Brain microvascular endothelial cell (primary cell): ENCODE measurements around the gene TMEM132D.

Source experiments
- DNase-seq: peaks from one replicate; pipeline ENCODE4 v3.0.0-alpha.2; 2020
- H3K27ac ChIP-seq: fragments of 250-450 bp; sonication (Bioruptor Pico); 2 replicates; pipeline ENCODE4 v1.5.1; 2020; ENCODE audit warnings: mild to moderate bottlenecking, moderate library complexity
- H3K27me3 ChIP-seq: fragments of 250-450 bp; sonication (Bioruptor Pico); replicated peaks from 2 replicates; pipeline ENCODE4 v1.5.1; 2020; ENCODE audit warnings: mild to moderate bottlenecking
- H3K36me3 ChIP-seq: fragments of 250-450 bp; sonication (Bioruptor Pico); replicated peaks from 2 replicates; pipeline ENCODE4 v1.5.1; 2020; ENCODE audit warnings: mild to moderate bottlenecking
- H3K4me3 ChIP-seq: 2 replicates; pipeline ENCODE4 v1.5.1; 2011; ENCODE audit warnings: low read depth, mild to moderate bottlenecking, control low read depth, low read length, moderate library complexity
- in situ Hi-C: cut with HindIII; loops from 2 replicates; pipeline ENCODE4 v1.10.0; 2017; ENCODE audit warnings: low sequenced_read_pairs, low pct_ligation_motif_present
- TF ChIP-seq, protein P1 (sequence below): IDR thresholded peaks from 2 replicates; pipeline ENCODE4 v1.5.1; 2011; ENCODE audit warnings: low read depth, mild to moderate bottlenecking, moderate library complexity, low read length, control low read depth, inconsistent platforms; ENCODE audit errors: missing control alignments

Gene TMEM132D

DNA sequence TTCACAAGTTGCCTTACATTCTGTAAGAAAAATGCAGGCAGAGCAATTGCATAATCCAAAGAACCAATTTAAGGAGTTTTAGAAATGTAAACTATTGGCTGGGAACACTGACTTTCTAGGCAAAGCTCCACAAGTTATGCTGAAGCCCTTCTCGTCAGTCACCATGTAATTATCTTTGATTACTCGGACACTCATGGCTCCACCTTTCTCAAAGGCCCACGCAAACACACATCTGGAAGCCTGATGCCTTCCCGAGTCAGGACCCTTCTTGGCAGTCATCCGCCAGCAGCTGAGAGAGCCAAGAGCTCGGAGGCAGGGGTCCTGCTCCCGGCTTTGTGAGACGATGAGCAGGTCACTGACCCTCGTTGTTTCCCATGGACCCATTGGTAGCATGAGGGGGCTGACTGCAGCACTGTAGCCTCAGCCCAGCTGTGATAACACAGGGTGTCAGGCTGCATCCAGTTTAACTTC is 202.2 kb downstream of the TMEM132D start:
- Histone ChIP-seq H3K4me3 (no peak overlapping the region), H3K27me3 (no peaks in the 10 kb centered on the region), H3K36me3 (no peaks in the 10 kb centered on the region), H3K27ac (no peak overlapping the region)
- in situ Hi-C loops = no loop called here
- DNase-seq = no peak
- TF ChIP-seq, protein P1, sequence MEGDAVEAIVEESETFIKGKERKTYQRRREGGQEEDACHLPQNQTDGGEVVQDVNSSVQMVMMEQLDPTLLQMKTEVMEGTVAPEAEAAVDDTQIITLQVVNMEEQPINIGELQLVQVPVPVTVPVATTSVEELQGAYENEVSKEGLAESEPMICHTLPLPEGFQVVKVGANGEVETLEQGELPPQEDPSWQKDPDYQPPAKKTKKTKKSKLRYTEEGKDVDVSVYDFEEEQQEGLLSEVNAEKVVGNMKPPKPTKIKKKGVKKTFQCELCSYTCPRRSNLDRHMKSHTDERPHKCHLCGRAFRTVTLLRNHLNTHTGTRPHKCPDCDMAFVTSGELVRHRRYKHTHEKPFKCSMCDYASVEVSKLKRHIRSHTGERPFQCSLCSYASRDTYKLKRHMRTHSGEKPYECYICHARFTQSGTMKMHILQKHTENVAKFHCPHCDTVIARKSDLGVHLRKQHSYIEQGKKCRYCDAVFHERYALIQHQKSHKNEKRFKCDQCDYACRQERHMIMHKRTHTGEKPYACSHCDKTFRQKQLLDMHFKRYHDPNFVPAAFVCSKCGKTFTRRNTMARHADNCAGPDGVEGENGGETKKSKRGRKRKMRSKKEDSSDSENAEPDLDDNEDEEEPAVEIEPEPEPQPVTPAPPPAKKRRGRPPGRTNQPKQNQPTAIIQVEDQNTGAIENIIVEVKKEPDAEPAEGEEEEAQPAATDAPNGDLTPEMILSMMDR = no peak

DNA sequence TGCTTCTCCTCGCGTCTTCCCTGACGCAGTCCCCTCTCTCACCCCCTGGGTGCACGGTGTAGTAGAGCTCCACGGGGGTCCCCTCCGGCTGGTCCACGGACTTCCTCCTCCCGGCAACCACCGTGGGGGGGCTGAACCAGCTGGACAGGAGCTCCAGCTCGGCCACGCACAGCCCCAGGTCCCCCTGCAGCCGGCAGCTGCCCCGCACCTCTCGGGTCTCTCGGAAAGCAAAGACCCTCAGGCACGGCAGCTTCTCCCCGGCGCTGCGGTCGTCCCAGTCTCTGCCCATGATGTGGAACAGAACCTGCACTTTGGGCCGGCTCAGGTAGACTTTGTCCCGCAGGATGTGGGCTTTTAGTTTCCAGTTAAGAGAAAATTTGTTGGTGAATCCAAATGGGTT is 203.8 kb downstream of the TMEM132D start:
- in situ Hi-C loops = no loop called here
- Histone ChIP-seq H3K27me3 (no peaks in the 10 kb centered on the region), H3K27ac (no peak overlapping the region), H3K36me3 (no peaks in the 10 kb centered on the region), H3K4me3 (no peak overlapping the region)
- no peak for DNase-seq
- TF ChIP-seq, protein P1 = no peak

DNA sequence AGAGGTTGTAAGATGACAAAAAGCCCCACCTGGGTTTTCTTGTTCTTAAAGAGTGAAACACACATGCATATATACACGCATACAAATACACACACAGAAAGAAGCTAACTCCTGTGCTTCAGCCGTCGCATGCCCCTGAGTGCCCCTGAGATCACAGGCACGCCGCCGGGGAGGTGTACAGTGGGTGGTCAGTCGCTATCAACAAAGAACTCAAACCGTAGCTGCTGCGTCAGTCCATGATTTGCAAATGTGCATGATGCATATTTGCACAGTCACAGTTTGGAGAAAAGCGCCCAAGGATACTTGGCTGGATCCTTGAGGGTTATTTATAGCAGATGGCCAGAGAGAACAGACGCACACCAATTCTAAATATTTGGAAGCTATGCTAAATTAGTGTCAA is 206.9 kb downstream of the TMEM132D start:
- Histone ChIP-seq H3K27me3 (no peaks in the 10 kb centered on the region), H3K27ac (no peak overlapping the region), H3K36me3 (no peaks in the 10 kb centered on the region), H3K4me3 (no peak overlapping the region)
- in situ Hi-C loops = no loop called here
- peak; percentile 88 for DNase-seq
- TF ChIP-seq, protein P1 = no peak

DNA sequence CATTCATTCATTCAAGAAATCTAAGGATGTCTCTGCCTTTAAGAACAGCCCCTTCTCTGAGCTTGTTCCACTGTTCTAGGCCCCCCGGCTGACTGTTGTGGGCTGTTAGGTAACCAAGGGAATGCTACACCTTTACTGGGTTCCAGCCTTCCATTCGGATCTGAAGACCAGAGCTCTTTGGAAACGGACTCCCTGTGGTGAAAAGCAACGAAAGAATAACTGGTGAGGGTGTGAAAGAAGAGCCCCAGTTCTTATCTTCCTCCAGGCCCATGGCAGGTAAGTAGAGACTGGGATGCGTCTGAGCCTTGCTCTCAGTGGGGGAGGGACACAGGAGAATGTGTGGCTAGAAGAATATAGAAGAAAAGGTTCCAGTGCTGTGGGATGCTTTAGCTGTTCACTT is 207.4 kb downstream of the TMEM132D start:
- DNase-seq = no peak
- in situ Hi-C loops = no loop called here
- TF ChIP-seq, protein P1 = no peak
- Histone ChIP-seq H3K36me3 (no peaks in the 10 kb centered on the region), H3K4me3 (no peak overlapping the region), H3K27ac (no peak overlapping the region), H3K27me3 (no peaks in the 10 kb centered on the region)

DNA sequence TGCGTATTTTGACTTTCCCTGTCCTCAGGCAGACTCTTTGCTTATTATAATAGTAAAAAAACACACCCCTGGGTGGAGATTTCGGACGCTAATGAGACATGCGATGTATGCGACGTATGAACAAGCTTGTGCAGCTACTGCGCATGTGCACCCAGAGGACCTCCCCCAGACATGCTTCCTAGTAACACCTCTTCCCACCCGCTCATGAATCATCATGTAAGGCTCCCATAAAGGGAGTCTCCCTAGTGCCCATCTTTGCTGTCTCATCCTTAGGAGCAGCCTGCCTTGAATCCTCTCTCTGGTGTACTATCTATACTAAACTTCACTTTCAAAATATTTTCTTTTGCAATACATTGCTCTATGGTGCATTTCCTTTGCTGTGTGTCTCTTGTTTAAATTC is 210.1 kb downstream of the TMEM132D start:
- no peak for DNase-seq
- H3K36me3 ChIP-seq = no peaks in the 10 kb centered on the region
- no peaks in the 10 kb centered on the region for H3K27me3 ChIP-seq
- H3K27ac ChIP-seq = no peak overlapping the region
- TF ChIP-seq, protein P1 = no peak
- in situ Hi-C loops = no loop called here
- H3K4me3 ChIP-seq = no peak overlapping the region

DNA sequence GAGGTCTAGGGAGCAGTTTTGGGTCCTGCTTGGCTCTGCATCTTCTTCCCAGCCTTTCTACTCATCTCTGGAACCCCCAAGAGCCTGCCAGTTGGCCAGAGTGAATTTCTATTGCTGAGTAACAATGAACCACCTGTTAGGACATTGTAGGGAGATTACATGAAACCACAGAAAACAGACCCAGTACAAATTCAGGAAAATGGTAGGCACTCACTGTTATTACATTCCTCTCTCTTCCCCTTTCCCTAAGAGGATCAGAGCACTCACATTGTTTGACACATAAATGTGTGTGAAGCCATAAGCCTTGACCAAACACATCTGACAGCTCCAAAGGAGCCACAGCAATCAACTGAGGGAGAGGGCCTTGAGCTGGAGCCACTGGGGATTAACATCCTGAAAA is 216.1 kb downstream of the TMEM132D start:
- Histone ChIP-seq H3K27me3 (no peaks in the 10 kb centered on the region), H3K4me3 (no peak overlapping the region), H3K36me3 (no peaks in the 10 kb centered on the region), H3K27ac (no peak overlapping the region)
- TF ChIP-seq, protein P1 = no peak
- in situ Hi-C loops = no loop called here
- DNase-seq = no peak
